GM12892 (cell line): Measurements from ENCODE around the gene ASNS.

Experiments
- POLR2A ChIP-seq: IDR thresholded peaks from 2 replicates; pipeline ENCODE4 v1.6.1; 2011; ENCODE audit warnings: low read depth, low read length, control low read depth
- POLR2AphosphoS5 ChIP-seq: IDR thresholded peaks from 2 replicates; pipeline ENCODE4 v1.6.1; 2011; ENCODE audit warnings: low read depth, low read length, control low read depth
- TAF1 ChIP-seq: IDR thresholded peaks from 2 replicates; pipeline ENCODE4 v1.6.1; 2011; ENCODE audit warnings: low read depth, mild to moderate bottlenecking, control low read depth, low read length, borderline replicate concordance

DNA sequence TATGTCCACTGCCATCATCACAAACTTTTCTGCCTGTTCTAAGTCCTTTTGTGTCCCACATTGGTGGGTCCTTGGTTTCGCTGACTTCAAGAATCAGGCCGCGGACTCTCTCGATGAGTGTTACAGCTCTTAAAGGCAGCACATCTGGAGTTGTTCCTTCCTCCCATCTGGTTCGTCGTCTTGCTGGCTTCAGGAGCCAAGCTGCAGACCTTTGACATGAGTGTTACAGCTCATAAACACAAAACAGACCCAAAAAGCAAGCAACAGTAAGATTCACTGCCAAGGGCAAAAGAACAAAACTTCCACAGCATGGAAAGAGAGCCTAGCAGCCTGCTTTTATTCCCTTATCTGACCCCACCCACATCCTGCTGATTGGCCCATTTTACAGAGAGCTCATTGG, 30.2 kb downstream of the ASNS start:
- no peak for TF ChIP-seq TAF1
- no peak for TF ChIP-seq POLR2A
- TF ChIP-seq POLR2AphosphoS5: no peak
